HG03139 (cell line): ENCODE results near the gene CDC42EP3.

Source experiments
- ATAC-seq: cut with Tn5 transposase; IDR thresholded peaks from one replicate; pipeline ENCODE4 v1.9.1; 2021; ENCODE audit not compliant: unreplicated experiment

The CDC42EP3 gene, protein sequence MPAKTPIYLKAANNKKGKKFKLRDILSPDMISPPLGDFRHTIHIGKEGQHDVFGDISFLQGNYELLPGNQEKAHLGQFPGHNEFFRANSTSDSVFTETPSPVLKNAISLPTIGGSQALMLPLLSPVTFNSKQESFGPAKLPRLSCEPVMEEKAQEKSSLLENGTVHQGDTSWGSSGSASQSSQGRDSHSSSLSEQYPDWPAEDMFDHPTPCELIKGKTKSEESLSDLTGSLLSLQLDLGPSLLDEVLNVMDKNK

DNA sequence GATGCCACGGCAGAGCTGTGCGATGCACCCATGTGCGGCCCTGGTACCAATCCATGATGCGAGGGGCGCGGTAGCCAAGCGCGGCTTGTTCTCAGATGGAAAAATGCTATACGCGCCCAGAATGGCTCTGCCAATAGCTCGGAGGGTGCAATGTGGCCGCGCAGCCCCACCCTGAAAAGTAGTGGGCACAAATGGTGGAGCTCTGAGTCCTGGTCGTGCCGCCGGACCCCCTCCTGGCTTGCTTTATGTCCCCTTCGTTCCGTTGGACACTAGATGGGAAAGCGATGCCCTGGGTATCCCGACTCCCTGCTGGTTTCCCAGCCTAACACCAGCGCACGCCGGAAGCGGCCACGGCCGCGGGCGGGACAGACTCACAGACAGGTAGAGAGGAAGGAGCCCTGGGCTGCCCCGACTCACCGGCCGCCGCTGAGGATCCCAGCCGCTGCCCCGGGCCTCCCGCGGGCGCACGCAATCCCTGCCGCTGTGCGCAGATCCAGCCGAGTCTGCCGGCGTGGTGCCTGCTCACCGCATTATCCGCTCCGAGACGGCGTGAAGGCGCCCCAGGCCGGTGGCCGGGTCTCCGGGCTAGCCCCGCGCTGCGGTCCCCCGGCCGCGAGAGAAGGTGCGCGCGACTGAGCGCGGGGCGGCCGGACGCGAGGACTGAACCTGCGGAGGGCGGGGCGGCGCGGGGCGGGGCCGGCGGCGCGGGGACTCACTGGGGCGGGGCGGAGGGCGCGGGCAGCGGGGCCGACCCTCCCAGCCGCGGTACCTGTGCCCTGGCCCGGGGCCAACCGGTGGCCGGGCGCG is at the start of gene CDC42EP3:
TSS of gene CDC42EP3 (minus strand) at position 634 of the 807 bp plus-strand sequence. CDS start 25,055 bp downstream, outside the sequence.
- peak; percentile 36 for ATAC-seq

DNA sequence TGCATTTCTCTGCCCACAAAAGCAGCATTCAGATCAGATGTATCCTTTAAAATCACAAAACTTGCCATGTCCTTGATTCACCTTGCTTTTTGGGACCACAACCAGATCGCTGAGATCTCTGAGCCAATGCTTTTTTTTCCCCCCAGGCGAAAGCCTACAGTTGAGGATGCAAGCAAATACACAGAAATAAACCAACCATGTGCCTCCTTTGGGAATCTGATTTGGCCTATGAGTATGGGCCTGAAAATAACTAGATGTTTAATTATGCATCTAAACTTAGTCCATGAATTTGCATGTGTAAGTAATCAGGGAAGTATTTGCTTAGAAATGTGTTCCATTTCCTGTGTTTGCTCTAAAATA is 49.7 kb upstream of the CDC42EP3 start:
- ATAC-seq: no peak

DNA sequence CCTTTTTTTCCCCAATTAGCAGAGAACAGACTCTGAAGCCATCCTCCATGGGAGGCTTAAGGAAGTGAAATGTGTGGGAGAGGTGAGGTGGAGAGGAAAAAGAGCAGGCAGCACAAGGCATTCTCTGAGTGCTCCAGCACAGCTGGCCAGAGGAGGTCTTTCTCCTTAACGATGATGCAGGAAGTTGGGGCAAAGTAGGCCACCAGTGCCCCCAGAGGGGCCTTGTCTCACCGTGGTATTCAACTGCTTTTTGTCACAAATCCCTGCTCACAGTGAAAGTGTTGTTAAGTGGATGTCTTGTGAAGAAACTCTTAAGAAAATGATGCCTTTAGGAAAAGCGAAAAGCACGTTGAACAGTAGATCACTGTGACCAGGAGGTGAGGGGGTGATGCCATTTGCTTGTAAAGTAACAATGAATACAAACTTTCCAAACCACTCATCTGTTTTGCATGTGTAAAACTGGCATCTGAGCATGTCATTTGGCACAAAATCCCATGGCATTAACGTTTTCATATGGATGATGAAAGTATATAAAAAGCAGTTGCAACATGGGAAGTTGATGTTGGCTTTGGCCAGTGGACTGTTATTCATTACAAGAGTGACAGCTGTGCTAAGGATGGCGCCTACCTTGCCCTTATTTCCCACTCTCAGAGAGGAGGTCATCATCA is 49.2 kb upstream of the CDC42EP3 start:
- ATAC-seq: no peak

DNA sequence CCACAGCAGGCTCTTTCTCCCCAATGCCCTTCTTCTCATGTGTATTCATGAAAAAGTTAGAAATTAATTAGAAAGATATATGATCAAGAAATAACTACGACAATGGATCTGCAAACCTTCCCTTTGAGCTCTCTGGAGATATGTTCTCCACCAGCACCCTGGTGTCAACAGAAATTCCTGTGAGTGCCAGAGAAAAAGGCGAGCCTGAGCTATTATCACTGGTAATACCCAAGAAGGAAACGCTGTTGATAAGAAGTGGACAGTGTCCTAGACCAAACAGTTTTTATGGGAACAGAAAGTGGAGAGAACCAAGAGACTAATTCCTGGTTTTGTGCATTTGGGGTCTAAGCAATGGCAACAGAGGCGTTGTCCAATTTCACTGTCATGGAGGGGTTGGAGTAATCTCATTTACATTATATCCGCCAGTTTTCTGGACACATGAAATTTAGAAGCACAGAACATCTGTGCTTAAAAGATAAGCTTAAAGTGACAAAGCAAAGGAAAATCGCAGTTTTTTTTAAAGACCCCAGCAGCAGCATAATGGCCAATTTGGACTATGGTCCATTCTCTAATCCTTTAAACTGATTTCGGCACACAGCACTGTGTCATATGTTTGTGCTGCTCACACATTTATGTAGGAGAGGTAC is 47.2 kb upstream of the CDC42EP3 start:
- no peak for ATAC-seq

DNA sequence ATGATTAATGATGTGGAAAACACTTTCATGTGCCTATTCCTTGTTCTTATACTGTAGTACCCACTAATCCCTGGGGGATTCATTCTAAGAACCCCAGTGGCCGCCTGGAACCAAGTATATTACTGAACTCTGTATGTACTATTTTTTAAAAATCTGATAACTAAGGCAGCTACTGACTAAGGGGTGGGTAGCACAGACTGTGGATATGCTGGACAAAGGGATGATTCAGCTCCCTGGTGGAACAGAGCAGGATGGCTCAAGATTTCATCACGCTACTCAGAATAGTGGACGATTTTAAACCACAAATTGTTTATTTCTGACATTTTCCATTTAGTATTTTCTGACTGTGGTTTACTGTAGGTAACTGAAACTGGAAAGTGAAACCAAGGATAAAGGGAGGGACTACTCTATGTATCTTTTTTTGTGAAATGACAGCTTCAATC is 41.8 kb upstream of the CDC42EP3 start:
- no peak for ATAC-seq

DNA sequence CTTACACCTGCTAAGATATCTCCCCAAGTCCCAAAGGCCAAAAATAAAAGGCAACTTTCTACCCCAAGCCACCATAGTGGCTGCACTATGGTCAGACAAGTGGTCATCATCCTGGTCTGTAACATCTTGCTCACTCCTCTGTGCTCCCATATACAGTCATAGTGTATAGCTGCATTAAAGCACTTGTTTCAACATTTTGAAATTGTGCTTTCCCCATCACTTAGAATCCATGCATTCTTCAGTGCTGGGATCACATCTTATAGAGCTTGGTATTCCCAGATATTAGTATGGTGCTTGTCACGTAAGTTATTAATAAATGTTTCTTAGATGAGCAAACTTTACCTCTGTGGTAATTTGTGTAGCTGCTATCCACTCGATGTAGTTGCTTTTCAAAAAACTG is 40.4 kb upstream of the CDC42EP3 start:
- ATAC-seq: no peak

DNA sequence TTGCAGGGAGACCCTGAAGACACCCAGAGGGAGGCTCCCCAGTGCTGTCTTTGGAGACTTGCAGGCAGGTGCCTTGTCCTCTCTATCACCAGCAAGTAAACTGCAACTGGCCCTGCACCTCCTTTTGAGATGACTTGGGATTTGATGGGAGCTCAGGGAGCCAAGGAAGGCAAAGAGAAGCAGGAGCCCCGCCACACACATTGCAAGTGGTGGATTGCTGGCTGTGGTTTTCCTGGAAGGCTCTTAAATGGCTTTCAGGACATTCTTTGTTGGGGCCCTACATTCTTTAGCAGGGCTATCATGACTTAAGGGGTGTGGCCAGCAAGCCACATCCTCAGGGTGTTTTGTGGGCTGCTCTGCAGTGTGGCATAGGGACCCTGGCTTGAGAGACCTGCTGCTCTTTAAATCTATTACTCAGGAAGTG is 39.9 kb upstream of the CDC42EP3 start:
- no peak for ATAC-seq

DNA sequence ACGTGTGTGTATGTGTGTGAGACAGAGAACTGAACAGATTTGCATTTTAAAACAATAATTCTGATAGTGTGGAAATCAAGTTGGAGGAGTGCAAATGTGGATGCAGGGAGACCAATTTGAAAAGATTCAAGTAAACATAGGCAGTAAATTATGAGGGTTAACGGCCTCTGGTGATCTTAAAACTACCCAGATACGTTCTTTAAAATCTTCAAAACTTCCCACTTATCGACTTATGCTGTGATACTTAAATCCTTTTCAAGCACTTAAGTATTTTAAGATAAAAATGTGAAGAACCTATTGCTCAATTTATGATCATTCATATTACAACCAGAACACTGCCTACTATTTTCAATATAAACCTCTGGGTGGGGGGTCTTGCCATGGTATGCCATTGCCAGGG is 37.7 kb upstream of the CDC42EP3 start:
- no peak for ATAC-seq

DNA sequence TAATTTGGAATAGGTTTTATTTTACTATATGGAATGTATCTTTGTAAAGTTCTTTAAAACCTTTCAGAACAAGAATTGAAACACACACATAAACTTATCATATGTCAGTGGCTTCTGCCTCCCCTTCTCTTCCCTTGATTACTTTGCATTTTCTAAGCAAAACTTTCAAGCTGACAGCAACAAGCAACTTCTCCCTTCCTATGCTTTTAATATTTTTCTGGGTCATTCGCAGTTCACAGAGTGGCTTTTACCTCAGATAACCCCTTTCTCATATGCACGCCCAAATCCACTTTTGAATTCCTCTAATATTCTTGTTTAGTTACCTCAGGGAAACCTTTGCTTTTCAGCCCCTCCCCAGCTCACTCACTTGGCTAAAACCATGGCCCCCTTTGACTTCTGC is 36.7 kb upstream of the CDC42EP3 start:
- no peak for ATAC-seq

DNA sequence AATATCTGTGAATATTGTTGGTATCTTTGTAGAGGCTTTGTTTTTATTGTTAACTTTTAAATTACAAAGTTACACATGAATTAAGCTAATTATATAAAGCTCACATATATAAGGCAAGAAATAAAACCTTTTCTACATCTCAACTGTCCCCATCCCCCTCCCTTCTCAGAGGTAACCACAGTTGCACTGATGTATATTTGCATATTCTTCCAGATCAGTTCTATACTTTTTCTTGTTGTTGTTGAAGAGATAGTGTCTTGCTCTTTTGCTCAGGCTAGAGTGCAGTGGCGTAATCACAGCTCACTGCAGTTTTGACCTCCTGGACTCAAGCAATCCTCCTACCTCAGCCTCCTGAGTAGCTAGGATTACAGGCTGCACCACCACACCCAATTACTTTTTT is 36.0 kb upstream of the CDC42EP3 start:
- ATAC-seq: no peak

DNA sequence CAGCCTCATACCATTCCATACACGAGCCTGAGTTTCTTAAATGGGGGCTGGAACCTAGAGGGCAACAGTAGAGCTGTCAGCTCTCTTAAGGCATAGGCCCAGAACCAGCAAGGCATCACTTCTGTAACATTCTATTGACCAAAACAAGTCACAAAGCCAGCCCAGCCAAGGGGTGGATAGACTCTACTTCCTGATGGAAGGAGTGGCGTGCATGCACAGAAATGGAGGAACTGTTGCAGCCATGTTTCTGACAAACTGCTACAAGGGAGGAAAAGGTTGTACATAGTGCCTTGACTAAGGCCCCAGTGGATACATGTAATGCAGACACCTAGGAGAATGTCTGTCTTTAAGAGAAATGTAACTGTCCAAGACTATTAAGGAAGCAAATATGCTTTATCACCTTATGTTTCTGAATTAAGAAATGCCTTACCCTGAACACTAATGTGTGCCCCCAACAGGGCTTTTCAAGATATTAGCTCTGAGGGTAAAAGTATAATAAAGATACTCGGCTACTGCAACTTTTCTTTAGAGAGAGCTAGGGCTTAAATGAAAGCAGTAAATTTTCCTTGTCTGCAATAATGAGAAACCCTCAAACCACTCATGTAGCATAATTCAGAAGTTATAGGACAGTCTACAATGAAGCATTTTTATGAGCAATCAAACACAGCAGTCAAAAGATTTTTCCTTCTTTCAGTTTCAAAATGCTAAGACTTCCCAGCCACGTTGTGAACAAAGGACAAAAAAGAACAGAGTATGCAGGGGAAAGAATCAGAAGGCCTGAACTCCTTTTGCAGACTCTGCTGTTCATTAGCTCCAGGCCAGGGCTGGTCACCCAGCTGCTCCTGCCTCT is 35.1 kb upstream of the CDC42EP3 start:
- no peak for ATAC-seq

DNA sequence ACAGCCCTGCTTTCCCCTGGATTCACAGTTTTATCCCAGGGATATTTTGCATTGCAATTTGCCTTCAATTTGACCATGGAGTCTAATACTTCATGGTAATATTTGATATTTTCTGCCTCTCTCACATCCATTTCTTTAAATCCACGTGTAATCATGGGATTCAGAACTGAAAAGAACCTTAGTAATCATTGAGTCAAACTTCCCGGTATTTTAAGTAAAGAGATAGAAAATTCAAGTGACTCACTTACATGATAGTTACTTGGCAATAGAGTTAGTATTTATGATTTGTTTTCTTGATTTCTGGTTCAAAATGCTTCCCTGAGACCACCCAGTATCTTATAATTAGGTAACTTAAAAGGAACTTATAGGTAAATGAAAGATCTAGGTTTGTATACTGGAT is 33.7 kb upstream of the CDC42EP3 start:
- ATAC-seq: no peak

DNA sequence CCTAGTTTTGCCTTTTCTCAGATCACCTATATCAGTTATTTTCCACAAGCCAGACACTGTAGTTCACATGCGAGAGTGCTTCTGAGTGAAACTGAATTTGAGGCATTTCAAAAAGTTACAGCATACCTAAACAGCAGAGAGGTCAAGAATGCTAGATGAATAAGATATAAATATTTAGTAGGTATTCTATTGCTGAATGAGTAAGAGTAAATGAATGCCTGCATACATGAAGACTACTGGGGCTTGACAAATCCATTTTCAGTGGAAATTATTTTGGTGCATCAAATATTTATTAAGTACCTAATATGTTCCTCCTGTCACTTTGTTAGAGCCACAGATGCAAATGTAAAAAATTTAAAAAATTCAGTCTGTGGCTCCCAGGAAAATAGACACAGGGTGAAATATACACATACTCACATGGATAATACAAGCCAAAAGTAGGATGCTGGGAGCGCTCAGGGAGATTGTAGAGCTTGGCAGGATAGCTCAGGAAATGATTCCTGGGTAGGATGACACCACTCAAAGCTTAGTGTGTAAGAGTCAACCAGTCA is 27.6 kb upstream of the CDC42EP3 start:
- ATAC-seq: no peak

DNA sequence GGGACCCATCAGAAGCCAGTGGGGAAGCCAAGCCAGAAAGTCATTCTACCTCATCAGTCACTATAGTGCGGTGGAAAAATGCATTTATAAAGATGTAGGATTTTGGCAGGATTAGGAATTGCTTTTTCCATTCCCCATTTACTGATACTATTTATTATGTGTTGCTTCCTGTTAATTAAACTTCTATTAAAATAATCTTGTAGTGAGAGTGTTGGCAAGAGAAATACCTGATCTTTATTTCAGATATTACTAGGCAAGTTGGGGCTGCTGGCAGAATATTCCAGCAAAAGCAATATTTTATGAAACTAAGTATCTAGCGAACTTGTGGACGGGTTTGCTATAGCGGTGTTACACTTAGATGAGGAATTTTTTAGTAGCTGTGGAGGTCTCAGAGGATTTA is 23.9 kb upstream of the CDC42EP3 start:
- no peak for ATAC-seq

DNA sequence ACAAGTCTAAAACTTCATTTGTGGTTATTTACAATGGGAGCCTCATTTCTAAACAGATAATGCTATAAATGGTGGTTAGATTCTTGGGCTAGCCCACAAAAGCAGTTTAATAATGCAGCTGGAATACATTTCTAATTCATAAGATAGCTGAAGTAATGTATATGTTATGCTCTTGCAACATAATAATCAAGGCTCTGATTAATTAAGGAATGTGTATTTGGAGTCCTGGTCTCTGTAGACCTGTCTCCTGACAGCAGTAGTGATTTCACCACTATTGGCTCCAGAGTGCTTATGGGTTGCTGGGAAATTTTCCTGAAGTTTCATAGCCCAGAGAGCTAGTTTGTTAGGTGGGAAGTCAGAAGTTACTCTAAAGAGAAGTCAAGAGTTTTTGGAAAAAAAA is 21.3 kb upstream of the CDC42EP3 start:
- ATAC-seq: no peak

DNA sequence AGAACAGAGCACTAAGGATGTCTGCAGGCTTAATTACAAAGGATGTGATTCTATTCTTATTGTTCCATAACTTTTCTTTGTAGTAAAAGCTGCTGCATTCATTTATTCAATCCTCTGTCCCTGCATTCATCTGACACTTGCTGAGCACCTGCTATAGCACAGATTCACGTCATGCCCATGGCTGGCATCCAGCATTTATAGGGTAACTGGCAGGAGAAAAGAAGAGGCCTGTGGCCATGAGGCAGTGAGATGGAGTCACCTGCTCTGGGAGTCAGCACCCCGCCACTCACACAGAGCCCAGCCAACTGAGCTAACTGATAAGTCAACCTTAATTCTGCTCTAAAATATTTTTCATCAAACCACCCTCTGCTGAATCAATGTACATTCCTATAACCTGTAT is 18.3 kb upstream of the CDC42EP3 start:
- ATAC-seq: no peak

DNA sequence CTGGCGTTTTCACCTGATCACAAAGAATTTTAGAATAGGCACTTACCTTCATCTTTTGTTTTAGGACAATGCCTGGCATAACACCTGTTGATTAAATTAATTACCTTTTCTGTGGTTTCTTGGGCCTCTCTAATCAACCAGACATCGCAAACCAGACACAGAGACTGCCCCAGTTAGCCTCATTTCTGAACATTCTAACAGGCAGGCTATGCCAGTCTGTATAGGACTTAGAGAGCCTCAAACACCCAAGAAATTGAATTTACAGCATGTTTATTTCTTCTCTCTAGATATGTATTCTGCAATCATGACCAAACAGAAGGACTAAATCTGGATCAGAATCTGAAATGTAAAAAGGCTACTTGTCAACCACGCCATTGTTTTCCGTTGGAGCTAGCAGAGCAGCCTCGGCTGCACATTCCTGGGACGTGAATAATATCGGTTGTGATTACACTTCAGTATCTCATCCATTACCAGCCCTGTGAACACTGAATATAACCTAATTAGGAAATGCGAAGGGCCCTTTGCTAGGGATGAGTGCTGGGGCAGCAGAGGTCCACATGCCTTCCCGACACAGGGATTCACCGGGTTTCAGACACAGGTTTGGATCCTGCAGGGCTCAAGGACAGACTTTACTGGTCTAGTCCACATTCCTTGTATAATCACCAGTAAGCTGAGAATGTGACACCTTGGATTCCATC is 17.5 kb upstream of the CDC42EP3 start:
- ATAC-seq: no peak

DNA sequence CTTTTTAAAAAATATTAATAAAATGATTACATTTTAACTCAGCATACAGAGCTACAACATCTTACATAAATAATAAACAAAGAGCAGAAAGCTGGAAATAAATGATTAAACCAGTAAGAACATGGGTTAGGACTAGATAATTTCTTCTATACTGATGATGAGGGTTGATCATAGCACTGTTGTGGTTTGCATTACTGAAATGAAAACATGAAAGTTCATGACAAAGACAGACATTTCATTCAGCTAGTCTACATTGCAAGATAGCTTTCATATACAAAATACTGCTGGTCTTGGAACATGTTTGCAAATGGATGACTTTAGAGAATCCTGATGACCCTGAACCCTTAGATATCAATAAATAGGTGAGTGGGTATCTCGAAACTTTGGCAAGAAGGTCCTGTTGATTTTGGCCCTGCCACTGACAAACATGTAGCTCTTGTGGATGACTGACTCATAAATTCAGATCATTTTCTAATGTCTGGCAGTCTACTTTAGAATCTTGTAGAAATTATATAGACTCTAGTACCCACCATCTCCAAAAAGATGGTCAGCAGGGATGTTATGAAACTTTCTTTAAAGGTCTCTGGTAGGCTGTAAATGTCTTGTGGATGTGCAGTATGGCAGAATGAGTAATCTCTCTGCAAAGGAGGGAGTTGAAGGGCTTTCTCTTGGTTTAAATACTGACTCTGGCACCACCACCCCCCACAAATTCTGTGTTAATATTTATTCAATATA is 15.5 kb upstream of the CDC42EP3 start:
- no peak for ATAC-seq

DNA sequence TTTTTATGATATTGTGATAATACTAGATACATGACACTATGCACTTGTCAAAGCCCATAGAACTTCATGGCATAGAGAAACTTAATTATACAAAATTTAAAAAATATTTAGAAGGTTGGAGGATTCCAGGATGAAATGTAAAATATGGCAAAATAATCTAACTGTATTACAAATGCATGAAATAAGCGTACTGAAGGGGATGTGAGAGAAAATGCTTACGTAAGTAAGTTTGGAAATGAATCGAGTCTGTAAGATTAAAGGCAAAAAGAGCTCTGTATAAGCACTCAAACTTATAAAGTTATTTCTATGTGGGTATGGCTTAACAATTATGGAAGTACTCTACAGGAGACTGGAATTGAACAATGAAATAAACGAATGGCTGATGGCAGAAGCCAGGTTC is 13.4 kb upstream of the CDC42EP3 start:
- no peak for ATAC-seq
